DND-41 (cell line): Measurements from ENCODE around the gene FZD8.

Experiments
- CTCF ChIP-seq: IDR thresholded peaks from 2 replicates; pipeline ENCODE4 v1.5.1; 2012; ENCODE audit warnings: borderline replicate concordance, low read length, moderate library complexity, mild to moderate bottlenecking; ENCODE audit not compliant: poor library complexity, severe bottlenecking; ENCODE audit errors: extremely low read depth
- EZH2 ChIP-seq: IDR thresholded peaks from 3 replicates; pipeline ENCODE4 v1.6.1; 2012; ENCODE audit warnings: borderline replicate concordance, low read depth, mild to moderate bottlenecking, moderate library complexity, low read length, inconsistent platforms; ENCODE audit not compliant: severe bottlenecking

DNA sequence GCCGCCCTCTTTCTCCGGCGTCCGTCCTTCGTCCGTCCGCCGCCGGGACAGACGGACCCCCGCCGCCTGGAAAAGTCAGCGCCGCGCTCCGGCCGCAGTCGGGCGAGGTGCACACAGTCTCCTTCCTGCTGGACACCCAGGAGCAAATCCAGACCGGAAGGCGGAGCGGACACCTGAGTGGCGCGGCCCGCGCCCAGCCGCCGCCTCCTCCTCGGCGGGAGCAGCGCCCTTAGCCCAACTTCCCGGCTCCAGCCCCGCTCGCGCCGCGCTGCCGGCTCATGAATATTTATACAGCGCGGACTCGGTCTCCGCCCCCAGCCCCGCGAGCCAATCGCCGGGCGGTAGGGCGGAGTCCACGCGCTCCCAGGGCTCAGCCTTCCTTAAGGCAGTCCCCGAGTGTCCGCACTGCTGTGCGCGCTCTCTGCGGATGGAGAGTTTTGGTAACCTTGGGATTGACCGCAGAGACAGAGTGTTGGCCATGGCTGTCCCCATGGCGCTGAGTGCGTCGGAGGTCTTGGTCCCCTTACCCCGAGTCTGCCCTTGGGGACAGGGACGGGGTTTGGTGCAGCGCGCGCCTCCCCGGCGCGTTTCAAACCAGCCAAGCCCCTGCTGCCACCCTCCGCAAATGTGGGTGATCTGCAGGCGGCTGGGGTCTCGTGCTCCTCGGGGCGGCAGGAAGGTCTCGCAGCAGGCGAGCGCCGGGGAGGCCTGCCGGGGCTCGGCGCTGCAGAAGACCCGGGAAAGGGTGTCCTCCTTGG, at the start of gene FZD8:
- TF ChIP-seq CTCF (no peak), EZH2 (no peak)
